Measurements from ENCODE around the gene GDI1. TPM values are rescaled to one million over a fixed set of nuclear protein-coding genes. Genes with fewer than 3 reads are reported as not detected.
A peak's percentile ranks its signal among the peaks of the same experiment; 100 is the strongest.

GDI1 gene
- total RNA-seq, 1 experiment from 2014 or later: 128 TPM

DNA sequence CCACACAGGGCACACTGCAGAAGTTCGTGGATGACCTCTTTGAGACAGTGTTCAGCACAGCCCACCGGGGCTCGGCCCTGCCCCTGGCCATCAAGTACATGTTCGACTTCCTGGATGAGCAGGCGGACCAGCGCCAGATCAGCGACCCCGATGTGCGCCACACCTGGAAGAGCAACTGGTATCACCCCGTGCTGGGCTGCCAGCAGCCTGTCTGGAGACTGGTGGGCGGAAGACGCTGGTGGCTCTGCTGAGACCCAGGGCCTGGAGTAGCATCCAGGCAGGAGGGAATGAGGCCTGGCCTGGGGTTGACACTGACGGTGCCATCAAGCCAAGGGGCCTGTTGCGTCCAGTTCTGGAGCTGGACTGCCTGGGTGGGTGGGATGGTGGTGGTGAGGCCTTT, 33.5 kb downstream of the GDI1 start:
- no peaks in the 10 kb centered on the region for H3K27me3 ChIP-seq (ENCODE audit: control insufficient read depth, insufficient read depth, low read length)
- no peak for DNase-seq
- no peaks in the 10 kb centered on the region; the same call in 1 of the 2 replicates for H3K36me3 ChIP-seq (replicated peaks; ENCODE audit: control insufficient read depth, insufficient read depth, low read length)
- no peak overlapping the region for H3K4me3 ChIP-seq (ENCODE audit: insufficient read depth, low read depth, low read length)

GRCh38 chrX:154470914-154471568, 34.1 kb downstream of the GDI1 start:
- H3K36me3 ChIP-seq (replicated peaks; ENCODE audit: control insufficient read depth, insufficient read depth, low read length): no peaks in the 10 kb centered on the region; the same call in 1 of the 2 replicates
- DNase-seq: no peak
- H3K4me3 ChIP-seq (ENCODE audit: insufficient read depth, low read depth, low read length): no peak overlapping the region
- H3K27me3 ChIP-seq (ENCODE audit: control insufficient read depth, insufficient read depth, low read length): no peaks in the 10 kb centered on the region

- no peak for DNase-seq
- H3K36me3 ChIP-seq (replicated peaks; ENCODE audit: control insufficient read depth, insufficient read depth, low read length): no peaks in the 10 kb centered on the region; the same call in 1 of the 2 replicates
- no peak overlapping the region for H3K4me3 ChIP-seq (ENCODE audit: insufficient read depth, low read depth, low read length)
- no peaks in the 10 kb centered on the region for H3K27me3 ChIP-seq (ENCODE audit: control insufficient read depth, insufficient read depth, low read length)
Measured at GRCh38 chrX:154471839-154472684, 35.1 kb downstream of the GDI1 start.

DNA sequence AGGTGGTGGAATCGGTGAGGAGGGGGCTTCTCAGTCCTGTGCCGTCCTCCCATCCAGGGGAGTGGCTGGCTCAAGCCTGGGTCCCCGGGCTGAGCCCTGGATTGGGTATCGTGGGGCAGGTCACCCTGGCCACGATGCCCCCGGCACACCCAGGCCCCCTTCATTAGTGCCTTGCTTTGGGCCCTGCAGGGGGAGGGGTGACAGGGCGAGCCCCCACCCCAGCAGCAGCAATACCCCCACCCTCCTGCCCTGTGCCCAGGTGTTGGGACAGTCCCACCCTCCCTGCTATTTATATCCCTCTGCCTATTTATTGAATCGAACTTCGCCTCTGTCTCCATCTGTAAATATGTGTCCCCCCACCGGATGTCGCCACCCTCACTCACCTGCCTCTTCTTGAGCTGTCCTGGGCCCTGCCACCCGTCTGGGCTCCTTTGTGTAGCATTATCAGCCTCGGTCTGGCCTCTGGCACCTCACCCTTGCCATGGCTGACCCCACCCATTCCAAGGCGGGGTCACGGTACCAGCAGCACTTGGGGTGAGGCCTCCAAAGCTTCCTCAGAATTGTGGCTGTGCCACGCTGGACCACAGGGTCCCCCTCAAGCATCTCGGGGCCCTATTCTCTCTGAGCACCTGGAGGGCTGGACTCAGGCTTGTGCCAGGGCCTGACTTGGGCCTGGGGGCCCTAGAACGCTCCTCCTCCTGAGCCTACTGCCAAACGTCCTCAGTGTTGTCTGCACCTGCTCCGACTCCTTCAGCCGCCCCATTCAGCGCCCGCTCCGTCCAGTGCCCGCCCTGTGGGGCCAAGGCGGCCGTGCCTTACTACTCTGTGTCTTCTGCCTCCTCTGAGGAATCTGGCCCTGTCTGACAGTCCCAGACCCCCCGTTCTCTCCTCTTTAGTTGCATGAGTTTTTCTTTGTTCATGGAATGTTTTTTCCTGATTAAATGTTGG, 36.0 kb downstream of the GDI1 start:
- DNase-seq: peak; percentile 66
- H3K27me3 ChIP-seq (ENCODE audit: control insufficient read depth, insufficient read depth, low read length): no peaks in the 10 kb centered on the region
- no peak overlapping the region for H3K4me3 ChIP-seq (ENCODE audit: insufficient read depth, low read depth, low read length)
- no peaks in the 10 kb centered on the region; the same call in 1 of the 2 replicates for H3K36me3 ChIP-seq (replicated peaks; ENCODE audit: control insufficient read depth, insufficient read depth, low read length)

- Histone ChIP-seq H3K36me3 (replicated peaks; ENCODE audit: control insufficient read depth, insufficient read depth, low read length) (no peaks in the 10 kb centered on the region; the same call in 1 of the 2 replicates), H3K4me3 (ENCODE audit: insufficient read depth, low read depth, low read length) (no peak overlapping the region), H3K27me3 (ENCODE audit: control insufficient read depth, insufficient read depth, low read length) (no peaks in the 10 kb centered on the region)
- DNase-seq: no peak
Measured at GRCh38 chrX:154473683-154474082, 36.7 kb downstream of the GDI1 start.

GRCh38 chrX:154476821-154477220, 39.9 kb downstream of the GDI1 start:
- Histone ChIP-seq H3K36me3 (replicated peaks; ENCODE audit: control insufficient read depth, insufficient read depth, low read length) (no peaks in the 10 kb centered on the region), H3K4me3 (ENCODE audit: insufficient read depth, low read depth, low read length) (no peak overlapping the region), H3K27me3 (ENCODE audit: control insufficient read depth, insufficient read depth, low read length) (no peaks in the 10 kb centered on the region)
- no peak for DNase-seq

GRCh38 chrX:154477891-154478477, 41.0 kb downstream of the GDI1 start:
- Histone ChIP-seq H3K4me3 (ENCODE audit: insufficient read depth, low read depth, low read length) (peak overlapping the region; percentile 53), H3K36me3 (replicated peaks; ENCODE audit: control insufficient read depth, insufficient read depth, low read length) (no peaks in the 10 kb centered on the region), H3K27me3 (ENCODE audit: control insufficient read depth, insufficient read depth, low read length) (no peaks in the 10 kb centered on the region)
- peak; percentile 58 for DNase-seq

DNA sequence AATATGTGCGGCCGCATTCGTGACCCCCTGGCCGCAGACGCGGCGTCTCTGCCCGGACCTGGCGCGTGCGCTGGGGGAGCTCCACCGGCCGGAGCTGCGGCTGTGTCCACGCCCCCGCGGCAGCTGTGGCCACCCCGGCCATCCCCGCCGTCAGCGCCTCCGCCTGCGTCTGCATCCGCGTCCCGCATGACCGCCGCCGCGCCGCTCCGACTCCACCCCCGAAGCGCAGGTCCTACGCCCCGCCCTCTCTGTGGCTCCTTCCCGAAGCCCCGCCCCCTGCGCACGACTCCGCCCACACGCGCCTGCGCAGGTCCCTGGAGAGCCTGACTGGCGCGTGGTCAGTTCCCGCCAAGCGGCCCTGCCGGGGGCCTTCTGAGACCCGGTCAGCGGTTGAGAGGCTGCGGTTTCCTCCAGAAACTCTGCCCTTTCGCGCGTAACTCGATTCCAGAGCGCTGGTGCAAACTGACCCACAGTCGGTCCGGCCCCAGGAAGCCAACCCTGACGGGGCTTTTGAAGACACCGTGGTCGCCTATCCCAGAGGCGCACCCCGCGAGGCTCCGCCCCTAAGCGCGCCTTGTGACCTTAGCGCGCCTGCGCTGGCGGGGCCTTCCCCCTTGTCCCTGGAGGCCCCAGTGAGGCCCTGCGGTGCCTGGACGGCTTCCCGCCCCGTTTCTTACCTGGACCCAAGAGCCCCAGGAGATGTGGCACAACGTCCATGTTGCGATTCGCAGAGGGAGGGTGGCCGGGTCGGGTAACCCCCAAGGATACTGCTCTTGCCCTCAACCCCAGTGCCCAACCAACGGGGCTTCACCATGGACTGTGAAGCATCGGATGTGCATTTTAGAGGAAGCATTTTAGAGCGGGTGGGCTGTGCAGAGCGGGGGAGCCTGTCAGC, 42.0 kb downstream of the GDI1 start, which contains the start of gene LAGE3:
Gene LAGE3, minus strand, starts transcription at position 554 of the 895 bp plus-strand sequence. Its CDS starts 366 bp downstream, at position 188.
- Histone ChIP-seq H3K4me3 (ENCODE audit: insufficient read depth, low read depth, low read length) (peak within 1 kb of the TSS; percentile 53), H3K27me3 (ENCODE audit: control insufficient read depth, insufficient read depth, low read length) (no peaks in the 10 kb centered on the region), H3K36me3 (replicated peaks; ENCODE audit: control insufficient read depth, insufficient read depth, low read length) (no peaks in the 10 kb centered on the region)
- peak; percentile 97 for DNase-seq

DNA sequence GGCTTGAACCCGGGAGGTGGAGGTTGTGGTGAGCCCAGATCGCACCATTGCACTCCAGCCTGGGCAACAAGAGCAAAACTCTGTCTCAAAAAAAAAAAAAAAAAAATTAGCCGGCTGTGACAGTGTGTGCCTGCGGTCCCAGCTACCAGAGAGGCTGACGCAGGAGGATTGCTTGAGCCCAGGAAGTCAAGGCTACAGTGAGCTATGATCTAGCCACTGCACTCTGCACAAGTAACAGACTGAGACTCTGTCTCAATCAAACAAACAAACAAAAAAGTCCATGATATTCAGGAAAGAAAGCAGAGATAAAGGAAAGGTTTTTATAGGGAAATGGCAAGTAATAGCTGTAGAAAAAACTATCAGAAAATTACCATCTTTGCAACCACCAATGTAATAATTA, 44.2 kb downstream of the GDI1 start:
- DNase-seq: no peak
- Histone ChIP-seq H3K4me3 (ENCODE audit: insufficient read depth, low read depth, low read length) (no peak overlapping the region), H3K27me3 (ENCODE audit: control insufficient read depth, insufficient read depth, low read length) (no peaks in the 10 kb centered on the region), H3K36me3 (replicated peaks; ENCODE audit: control insufficient read depth, insufficient read depth, low read length) (peaks cover 2% of the 10 kb centered on the region; the same call in 1 of the 2 replicates)

GRCh38 chrX:154481911-154482601, 45.1 kb downstream of the GDI1 start:
- no peaks in the 10 kb centered on the region for H3K27me3 ChIP-seq (ENCODE audit: control insufficient read depth, insufficient read depth, low read length)
- no peak for DNase-seq

GRCh38 chrX:154482786-154483185, 45.8 kb downstream of the GDI1 start:
- H3K4me3 ChIP-seq (ENCODE audit: insufficient read depth, low read depth, low read length): no peak overlapping the region
- peaks cover 2% of the 10 kb centered on the region; the same call in 1 of the 2 replicates for H3K36me3 ChIP-seq (replicated peaks; ENCODE audit: control insufficient read depth, insufficient read depth, low read length)
- H3K27me3 ChIP-seq (ENCODE audit: control insufficient read depth, insufficient read depth, low read length): no peaks in the 10 kb centered on the region
- no peak for DNase-seq

More at GRCh38 chrX:154481911-154482601, 45.1 kb downstream of the GDI1 start:
- Histone ChIP-seq H3K36me3 (replicated peaks; ENCODE audit: control insufficient read depth, insufficient read depth, low read length) (peaks cover 2% of the 10 kb centered on the region; the same call in 1 of the 2 replicates), H3K4me3 (ENCODE audit: insufficient read depth, low read depth, low read length) (no peak overlapping the region)

DNA sequence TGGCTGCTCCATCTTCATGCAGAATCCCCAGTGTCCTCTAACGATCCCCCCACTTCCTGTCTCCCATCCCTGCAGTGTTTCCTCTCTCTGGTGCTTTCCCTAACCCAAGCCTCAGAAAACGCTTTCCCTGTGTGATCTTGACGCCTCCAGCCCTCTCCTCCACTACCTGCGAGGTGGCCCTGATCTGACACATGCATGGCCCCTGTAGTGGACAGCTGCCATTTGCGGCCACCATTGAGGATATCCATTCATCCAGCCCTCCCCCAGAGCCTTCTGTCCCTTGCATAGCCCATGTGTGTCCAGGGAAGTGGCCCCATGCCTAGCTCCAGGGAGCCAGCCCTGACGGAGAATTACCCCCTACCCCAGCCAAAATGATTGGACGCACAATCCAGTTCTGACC, 46.4 kb downstream of the GDI1 start:
- Histone ChIP-seq H3K36me3 (replicated peaks; ENCODE audit: control insufficient read depth, insufficient read depth, low read length) (peaks cover 2% of the 10 kb centered on the region; the same call in 1 of the 2 replicates), H3K27me3 (ENCODE audit: control insufficient read depth, insufficient read depth, low read length) (no peaks in the 10 kb centered on the region), H3K4me3 (ENCODE audit: insufficient read depth, low read depth, low read length) (no peak overlapping the region)
- DNase-seq: no peak

Measured in H7 (cell line).